ENCODE results near the gene CENPP. TPM values are rescaled to one million over a fixed set of nuclear protein-coding genes. Genes with fewer than 3 reads are reported as not detected.

CENPP gene
- total RNA-seq, 1 donor from 2014 or later, result 5.4 TPM

DNA sequence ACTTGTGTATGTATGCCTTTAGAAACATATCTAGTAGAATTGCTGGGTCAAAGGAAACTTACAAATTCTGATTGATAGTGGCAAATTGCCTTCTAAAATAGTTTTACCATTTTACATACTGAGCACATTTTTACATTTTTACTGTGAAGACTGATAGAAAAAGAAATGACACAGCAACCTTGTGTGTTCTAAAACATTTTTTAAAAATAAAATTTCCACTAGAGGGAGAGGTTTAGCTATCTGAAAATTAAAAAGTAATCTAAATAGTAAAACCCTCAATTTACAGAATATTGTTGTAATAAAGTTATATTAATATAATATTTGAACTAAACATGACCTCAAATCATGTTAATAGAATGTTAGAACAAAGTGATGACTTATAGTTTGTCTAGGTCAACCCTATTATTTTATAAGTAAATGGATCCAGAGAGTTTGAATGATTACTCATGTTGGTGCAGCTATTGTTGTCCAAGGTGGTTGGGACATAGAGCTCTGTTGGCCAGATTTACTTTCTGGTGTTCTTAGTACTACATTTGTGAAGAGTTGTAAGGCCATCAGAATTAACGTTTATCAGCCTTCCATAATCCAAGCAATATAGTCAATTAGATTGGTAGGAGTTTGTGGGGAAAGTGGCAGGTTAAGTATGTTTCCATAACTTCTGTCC is 17.2 kb downstream of the CENPP start:
- no peaks in the 10 kb centered on the region for H3K9me3 ChIP-seq (replicated peaks)
- no peaks in the 10 kb centered on the region for H3K27me3 ChIP-seq (ENCODE audit: low read depth)
- intact Hi-C loops (cut with micrococcal nuclease), result no loop called here
- TF ChIP-seq, protein P1, sequence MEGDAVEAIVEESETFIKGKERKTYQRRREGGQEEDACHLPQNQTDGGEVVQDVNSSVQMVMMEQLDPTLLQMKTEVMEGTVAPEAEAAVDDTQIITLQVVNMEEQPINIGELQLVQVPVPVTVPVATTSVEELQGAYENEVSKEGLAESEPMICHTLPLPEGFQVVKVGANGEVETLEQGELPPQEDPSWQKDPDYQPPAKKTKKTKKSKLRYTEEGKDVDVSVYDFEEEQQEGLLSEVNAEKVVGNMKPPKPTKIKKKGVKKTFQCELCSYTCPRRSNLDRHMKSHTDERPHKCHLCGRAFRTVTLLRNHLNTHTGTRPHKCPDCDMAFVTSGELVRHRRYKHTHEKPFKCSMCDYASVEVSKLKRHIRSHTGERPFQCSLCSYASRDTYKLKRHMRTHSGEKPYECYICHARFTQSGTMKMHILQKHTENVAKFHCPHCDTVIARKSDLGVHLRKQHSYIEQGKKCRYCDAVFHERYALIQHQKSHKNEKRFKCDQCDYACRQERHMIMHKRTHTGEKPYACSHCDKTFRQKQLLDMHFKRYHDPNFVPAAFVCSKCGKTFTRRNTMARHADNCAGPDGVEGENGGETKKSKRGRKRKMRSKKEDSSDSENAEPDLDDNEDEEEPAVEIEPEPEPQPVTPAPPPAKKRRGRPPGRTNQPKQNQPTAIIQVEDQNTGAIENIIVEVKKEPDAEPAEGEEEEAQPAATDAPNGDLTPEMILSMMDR (IDR thresholded peaks at IDR 0.05; ENCODE audit: borderline replicate concordance), result peak; percentile 39
- H3K36me3 ChIP-seq, result peaks cover 19% of the 10 kb centered on the region
- no peak overlapping the region for H3K4me3 ChIP-seq
- no peaks in the 10 kb centered on the region for H3K4me1 ChIP-seq
- no peak for DNase-seq
- H3K27ac ChIP-seq (replicated peaks), result no peak overlapping the region

DNA sequence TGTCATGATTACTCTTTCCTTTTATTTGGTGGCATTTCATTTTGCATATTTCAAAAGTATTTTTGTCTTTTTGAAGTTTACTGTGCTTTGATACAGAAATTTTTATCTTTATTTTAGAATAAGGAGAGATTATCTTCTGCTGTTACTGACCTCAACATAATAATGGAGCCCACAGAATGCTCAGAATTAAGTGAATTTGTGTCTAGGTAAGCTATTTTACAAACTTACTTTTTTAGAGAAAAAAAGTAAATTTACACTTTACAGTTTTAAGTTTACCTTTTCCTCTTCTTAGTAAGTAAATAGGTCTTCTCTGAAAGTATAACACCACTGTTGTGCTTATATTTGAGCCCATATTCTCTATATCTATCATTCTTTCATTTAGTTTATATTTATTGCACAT is 19.8 kb downstream of the CENPP start:
- H3K36me3 ChIP-seq, result no peaks in the 10 kb centered on the region
- H3K27ac ChIP-seq (replicated peaks), result no peak overlapping the region
- H3K4me1 ChIP-seq, result peaks cover 2% of the 10 kb centered on the region
- no peak for DNase-seq
- intact Hi-C loops (cut with micrococcal nuclease), result no loop called here
- H3K9me3 ChIP-seq (replicated peaks), result no peaks in the 10 kb centered on the region
- TF ChIP-seq, protein P1 (IDR thresholded peaks at IDR 0.05; ENCODE audit: borderline replicate concordance), result no peak
- H3K4me3 ChIP-seq, result no peak overlapping the region
- no peaks in the 10 kb centered on the region for H3K27me3 ChIP-seq (ENCODE audit: low read depth)

- TF ChIP-seq, protein P1 (IDR thresholded peaks at IDR 0.05; ENCODE audit: borderline replicate concordance), result no peak
- intact Hi-C loops (cut with micrococcal nuclease), result no loop called here
- DNase-seq, result no peak
- no peak overlapping the region for H3K4me3 ChIP-seq
- no peaks in the 10 kb centered on the region for H3K36me3 ChIP-seq
- H3K4me1 ChIP-seq, result peaks cover 8% of the 10 kb centered on the region
- peak overlapping the region; percentile 74 for H3K27ac ChIP-seq (replicated peaks)
- H3K9me3 ChIP-seq (replicated peaks), result peaks cover 8% of the 10 kb centered on the region
- H3K27me3 ChIP-seq (ENCODE audit: low read depth), result no peaks in the 10 kb centered on the region
These were observed 24.3 kb downstream of the CENPP start for GRCh38 chr9:92349771-92350739.

- Histone ChIP-seq H3K4me3 (no peak overlapping the region), H3K27me3 (ENCODE audit: low read depth) (no peaks in the 10 kb centered on the region), H3K9me3 (replicated peaks) (peaks cover 15% of the 10 kb centered on the region), H3K36me3 (no peaks in the 10 kb centered on the region), H3K4me1 (peaks cover 8% of the 10 kb centered on the region), H3K27ac (replicated peaks) (peak overlapping the region; percentile 74)
- DNase-seq, result no peak
- intact Hi-C loops (cut with micrococcal nuclease), result no loop called here
- TF ChIP-seq, protein P1 (IDR thresholded peaks at IDR 0.05; ENCODE audit: borderline replicate concordance), result no peak
These were observed 25.0 kb downstream of the CENPP start for GRCh38 chr9:92350740-92351133.

- TF ChIP-seq, protein P1 (IDR thresholded peaks at IDR 0.05; ENCODE audit: borderline replicate concordance), result no peak
- Histone ChIP-seq H3K9me3 (replicated peaks) (peaks cover 38% of the 10 kb centered on the region), H3K36me3 (peaks cover 20% of the 10 kb centered on the region), H3K4me1 (peaks cover 8% of the 10 kb centered on the region), H3K27me3 (ENCODE audit: low read depth) (no peaks in the 10 kb centered on the region), H3K4me3 (no peak overlapping the region), H3K27ac (replicated peaks) (no peak overlapping the region)
- DNase-seq, result no peak
- intact Hi-C loops (cut with micrococcal nuclease), result no loop called here
These were observed 27.3 kb downstream of the CENPP start for GRCh38 chr9:92353051-92353450.

All from left ventricle myocardium inferior (tissue), 1 donor.